ENCODE measurements around the gene ASCL1. TPM values are rescaled to one million over a fixed set of nuclear protein-coding genes. Genes with fewer than 3 reads are reported as not detected.
A peak's percentile ranks its signal among the peaks of the same experiment; 100 is the strongest.

ASCL1 gene
- total and polyA plus RNA-seq, 2 of the 13 experiments (the other 11 are each of a cell fraction or from before 2014, with no cell fraction given), result not detected

DNA sequence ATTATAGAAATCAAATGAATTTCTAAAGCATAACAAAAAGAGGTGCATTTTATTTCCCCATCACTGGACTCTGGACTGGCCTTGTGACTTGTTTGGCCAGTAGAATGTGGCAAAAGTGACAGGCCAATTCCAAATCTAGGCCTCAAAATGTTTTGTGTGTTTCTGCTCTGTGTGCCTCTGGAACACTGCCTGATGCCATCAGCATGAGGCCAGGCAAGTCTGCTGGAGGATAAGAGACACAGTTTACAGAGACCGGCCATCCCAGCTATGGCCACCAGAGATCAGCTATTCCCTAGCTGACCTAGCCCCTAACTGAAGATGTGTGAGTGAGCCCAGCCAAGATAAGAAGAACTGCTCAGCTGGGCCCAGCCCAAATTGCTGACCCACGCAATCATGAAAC, 32.9 kb downstream of the ASCL1 start:
- no peaks in the 10 kb centered on the region for H3K79me2 ChIP-seq (ENCODE audit: insufficient read depth, low read length)
- H3K9me3 ChIP-seq (ENCODE audit: low read length), result no peaks in the 10 kb centered on the region
- H3K27ac ChIP-seq (ENCODE audit: extremely low read length, insufficient read depth, low read length), result no peak overlapping the region
- H3K27me3 ChIP-seq (ENCODE audit: control insufficient read depth in 1 of 2, insufficient read depth in 2 of 2, low read length in 2 of 2), result no peaks in the 10 kb centered on the region; a peak in 1 of 5 replicates
- intact Hi-C loops (cut with micrococcal nuclease; ENCODE audit: unreplicated experiment) (no loop called here), in situ Hi-C loops (cut with HindIII; ENCODE audit: extremely low pct_ligation_motif_present, low pct_unique_long_range_greater_than_20kb) (no loop called here)
- no peaks in the 10 kb centered on the region for H4K20me1 ChIP-seq (ENCODE audit: insufficient read depth, low read length)
- no peak overlapping the region for H3K4me3 ChIP-seq (replicated peaks in 1 of 3; ENCODE audit: insufficient read depth in 1 of 3, low read depth in 2 of 3, low read length in 3 of 3)
- CTCF ChIA-PET (ENCODE audit: low intra/inter-chr PET ratio, low total read pairs), result no interaction called here
- FAIRE-seq, result no peak
- no peak overlapping the region for H3K4me2 ChIP-seq (ENCODE audit: low read depth, low read length)
- POLR2A ChIA-PET, result no interaction called here
- H3K4me1 ChIP-seq (ENCODE audit: insufficient read depth, low read length), result no peaks in the 10 kb centered on the region
- ATAC-seq, result peak; percentile 66
- H3K36me3 ChIP-seq (replicated peaks in 1 of 2; ENCODE audit: control insufficient read depth in 1 of 2, insufficient read depth in 2 of 2, low read length in 2 of 2), result no peaks in the 10 kb centered on the region
- no peak overlapping the region for H3K9ac ChIP-seq (ENCODE audit: insufficient read depth, low read depth, low read length)
- no peak for DNase-seq (ENCODE audit: low spot score)
- H2AFZ ChIP-seq (ENCODE audit: low read length), result no peak overlapping the region
- TF ChIP-seq, protein P1, sequence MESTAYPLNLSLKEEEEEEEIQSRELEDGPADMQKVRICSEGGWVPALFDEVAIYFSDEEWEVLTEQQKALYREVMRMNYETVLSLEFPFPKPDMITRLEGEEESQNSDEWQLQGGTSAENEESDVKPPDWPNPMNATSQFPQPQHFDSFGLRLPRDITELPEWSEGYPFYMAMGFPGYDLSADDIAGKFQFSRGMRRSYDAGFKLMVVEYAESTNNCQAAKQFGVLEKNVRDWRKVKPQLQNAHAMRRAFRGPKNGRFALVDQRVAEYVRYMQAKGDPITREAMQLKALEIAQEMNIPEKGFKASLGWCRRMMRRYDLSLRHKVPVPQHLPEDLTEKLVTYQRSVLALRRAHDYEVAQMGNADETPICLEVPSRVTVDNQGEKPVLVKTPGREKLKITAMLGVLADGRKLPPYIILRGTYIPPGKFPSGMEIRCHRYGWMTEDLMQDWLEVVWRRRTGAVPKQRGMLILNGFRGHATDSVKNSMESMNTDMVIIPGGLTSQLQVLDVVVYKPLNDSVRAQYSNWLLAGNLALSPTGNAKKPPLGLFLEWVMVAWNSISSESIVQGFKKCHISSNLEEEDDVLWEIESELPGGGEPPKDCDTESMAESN (CRISPR knock-in tag; conservative IDR thresholded peaks at IDR 0.05), result no peak
- no peak for TF ChIP-seq CHD2 (IDR thresholded peaks at IDR 0.05; ENCODE audit: low read depth, low read length)
- no peak for TF ChIP-seq HMGXB3 (CRISPR knock-in tag; IDR thresholded peaks at IDR 0.05; ENCODE audit: borderline replicate concordance)
- TF ChIP-seq MEIS1 (CRISPR knock-in tag; IDR thresholded peaks at IDR 0.05; ENCODE audit: borderline replicate concordance), result no peak
- TF ChIP-seq MAFK (conservative IDR thresholded peaks at IDR 0.05 in 1 of 2, IDR thresholded peaks at IDR 0.05 in 1 of 2; ENCODE audit: low read length in 2 of 2), result peak in 1 of 2 experiments; percentile 44; a peak in 3 of 4 replicates
- no peak for TF ChIP-seq PAWR (CRISPR knock-in tag; IDR thresholded peaks at IDR 0.05; ENCODE audit: borderline replicate concordance)
- no peak for TF ChIP-seq FOXM1 (CRISPR knock-in tag; IDR thresholded peaks at IDR 0.05)
- TF ChIP-seq, protein P2, sequence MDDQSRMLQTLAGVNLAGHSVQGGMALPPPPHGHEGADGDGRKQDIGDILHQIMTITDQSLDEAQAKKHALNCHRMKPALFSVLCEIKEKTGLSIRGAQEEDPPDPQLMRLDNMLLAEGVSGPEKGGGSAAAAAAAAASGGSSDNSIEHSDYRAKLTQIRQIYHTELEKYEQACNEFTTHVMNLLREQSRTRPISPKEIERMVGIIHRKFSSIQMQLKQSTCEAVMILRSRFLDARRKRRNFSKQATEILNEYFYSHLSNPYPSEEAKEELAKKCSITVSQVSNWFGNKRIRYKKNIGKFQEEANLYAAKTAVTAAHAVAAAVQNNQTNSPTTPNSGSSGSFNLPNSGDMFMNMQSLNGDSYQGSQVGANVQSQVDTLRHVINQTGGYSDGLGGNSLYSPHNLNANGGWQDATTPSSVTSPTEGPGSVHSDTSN (CRISPR knock-in tag; IDR thresholded peaks at IDR 0.05; ENCODE audit: borderline replicate concordance), result no peak
- no TSS peak for BruUV-seq (replicated peaks)
- WGBS (ENCODE audit: low lambda C conversion rate), result 0% methylated on average over 1 of the region's 2 CpGs

All from HepG2 (cell line).